ENCODE data around the gene ALDH2. TPM values are rescaled to one million over a fixed set of nuclear protein-coding genes. Genes with fewer than 3 reads are reported as not detected.

The ALDH2 gene
- total and polyA plus RNA-seq, 2 of the 8 experiments (the other 6 are each of a cell fraction or from before 2014, with no cell fraction given) = 25.4 to 43.8 TPM

DNA sequence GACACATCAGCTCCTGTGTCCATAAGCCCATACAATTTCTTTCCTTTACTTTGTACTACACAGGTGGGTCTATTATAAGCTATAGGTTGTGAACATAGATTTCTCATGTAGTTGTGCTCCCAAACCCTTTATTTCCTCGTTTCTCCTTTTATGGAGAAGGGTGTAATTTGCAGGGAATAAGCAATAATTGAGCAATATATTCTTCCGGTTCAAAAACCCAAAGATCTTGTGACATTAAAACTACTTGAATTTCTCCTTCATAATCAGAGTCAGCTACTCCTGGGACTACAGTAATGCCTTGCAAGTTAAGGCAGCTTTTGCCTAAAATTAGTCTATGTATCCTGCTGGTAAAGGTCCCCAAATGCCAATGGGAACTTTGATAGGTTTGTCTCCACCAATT, 56.2 kb downstream of the ALDH2 start (continued):
- TF ChIP-seq NANOG (IDR thresholded peaks at IDR 0.05; ENCODE audit: insufficient read depth, low read depth, low read length, poor library complexity, severe bottlenecking) = no peak
- TF ChIP-seq CBX5 (IDR thresholded peaks at IDR 0.05; ENCODE audit: low read depth, low read length) = no peak
- TF ChIP-seq CTBP2 (IDR thresholded peaks at IDR 0.05; ENCODE audit: borderline replicate concordance, insufficient read depth, insufficient read length, low read length) = no peak
